ENCODE results near the gene HYI.
"Not testable (repeated sequence)": the region's sequence is repeated elsewhere in the genome, so short reads cannot be mapped to it uniquely, and the experiment has no call there.

HYI gene

GRCh38 chr1:43453442-43454269 is at the start of gene HYI:
TSS of gene HYI (minus strand) at chr1:43453931. CDS start at chr1:43453793, 138 bp downstream.
- DNase-seq = no peak

GRCh38 chr1:43501806-43502205 is 48.1 kb upstream of the HYI start:
- not testable (repeated sequence) for DNase-seq

GRCh38 chr1:43499898-43500297 is 46.2 kb upstream of the HYI start:
- no peak for DNase-seq

- DNase-seq = no peak
These were observed 41.5 kb upstream of the HYI start for GRCh38 chr1:43495204-43495603.

GRCh38 chr1:43493661-43494450 is 40.1 kb upstream of the HYI start:
- no peak for DNase-seq

- DNase-seq = no peak
These were observed 39.1 kb upstream of the HYI start for GRCh38 chr1:43492826-43493225.

GRCh38 chr1:43491061-43491460 is 37.3 kb upstream of the HYI start:
- no peak for DNase-seq

GRCh38 chr1:43488165-43488564 is 34.4 kb upstream of the HYI start:
- DNase-seq = no peak

- no peak for DNase-seq
These were observed 30.6 kb upstream of the HYI start for GRCh38 chr1:43484367-43484766.

- no peak for DNase-seq
These were observed 28.5 kb upstream of the HYI start for GRCh38 chr1:43482215-43482614.

GRCh38 chr1:43481491-43481890 is 27.8 kb upstream of the HYI start:
- no peak for DNase-seq

GRCh38 chr1:43479414-43479813 is 25.7 kb upstream of the HYI start:
- no peak for DNase-seq

- DNase-seq = no peak
These were observed 24.0 kb upstream of the HYI start for GRCh38 chr1:43477716-43478115.

GRCh38 chr1:43475611-43476401 is 22.1 kb upstream of the HYI start:
- not testable (repeated sequence) for DNase-seq

- DNase-seq = no peak
These were observed 19.7 kb upstream of the HYI start for GRCh38 chr1:43473463-43473862.

GRCh38 chr1:43472463-43473151 is 18.9 kb upstream of the HYI start:
- DNase-seq = not testable (repeated sequence)

- DNase-seq = no peak
These were observed 18.3 kb upstream of the HYI start for GRCh38 chr1:43472087-43472462.

GRCh38 chr1:43469932-43470331 is 16.2 kb upstream of the HYI start:
- DNase-seq = no peak

GRCh38 chr1:43468414-43468813 is 14.7 kb upstream of the HYI start:
- no peak for DNase-seq

- DNase-seq = no peak
These were observed 12.7 kb upstream of the HYI start for GRCh38 chr1:43466403-43466802.

- DNase-seq = no peak
These were observed 11.9 kb upstream of the HYI start for GRCh38 chr1:43465505-43466067.

All from GDM1 (cell line).